ENCODE data around the gene CEMIP. TPM values are rescaled to one million over a fixed set of nuclear protein-coding genes. Genes with fewer than 3 reads are reported as not detected.

Gene CEMIP
- total and polyA plus RNA-seq, 2 donors: 0.28 to 2.9 TPM

DNA sequence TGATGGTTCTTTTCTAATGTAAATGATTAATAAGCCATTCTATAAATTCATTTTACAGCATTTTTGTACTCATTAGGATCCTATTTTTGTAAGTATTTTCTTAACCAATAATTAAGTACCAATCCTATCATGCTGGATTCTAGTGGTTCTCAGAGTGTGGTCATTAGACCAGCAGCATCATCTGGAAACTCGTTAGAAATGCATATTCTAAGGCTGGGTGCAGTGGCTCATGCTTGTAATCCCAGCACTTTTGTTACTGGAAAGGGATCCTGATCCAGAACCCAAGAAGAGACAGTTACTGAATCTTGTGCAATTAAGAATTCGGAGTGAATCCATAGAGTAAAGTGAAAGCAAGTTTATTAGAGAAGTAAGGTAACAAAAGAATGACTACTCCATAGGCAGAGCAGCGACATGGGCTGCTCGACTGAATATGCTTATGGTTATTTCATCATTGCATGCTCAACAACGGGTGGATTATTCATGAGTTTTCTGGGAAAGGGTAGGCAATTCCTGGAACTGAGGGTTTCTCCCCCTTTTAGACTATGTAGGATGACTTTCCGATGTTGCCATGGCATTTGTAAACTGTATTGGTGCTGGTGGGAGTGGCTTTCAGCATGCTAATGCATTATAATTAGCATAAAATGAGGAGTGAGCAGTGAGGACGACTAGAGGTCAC lies 9.9 kb upstream of the CEMIP start:
- H3K4me3 ChIP-seq (ENCODE audit: low read length in 2 of 2): no peak overlapping the region
- H3K4me1 ChIP-seq (ENCODE audit: control insufficient read depth in 2 of 2, insufficient read depth in 2 of 2, low read length in 2 of 2): no peaks in the 10 kb centered on the region
- no peaks in the 10 kb centered on the region for H3K27me3 ChIP-seq (ENCODE audit: control insufficient read depth in 2 of 2, insufficient read depth in 1 of 2, low read length in 1 of 2)
- no peak overlapping the region for H3K27ac ChIP-seq (ENCODE audit: low read depth in 1 of 2, low read length in 1 of 2)
- no peaks in the 10 kb centered on the region for H3K9me3 ChIP-seq (ENCODE audit: control insufficient read depth in 2 of 2, insufficient read depth in 1 of 2, low read length in 1 of 2)
- H3K36me3 ChIP-seq (ENCODE audit: control insufficient read depth in 2 of 2, insufficient read depth in 2 of 2, low read length in 1 of 2): no peaks in the 10 kb centered on the region
- WGBS: 92% methylated on average over 7 of the region's 7 CpGs
- DNase-seq (ENCODE audit: low read depth in 6 of 9, low spot score in 9 of 9): no peak

DNA sequence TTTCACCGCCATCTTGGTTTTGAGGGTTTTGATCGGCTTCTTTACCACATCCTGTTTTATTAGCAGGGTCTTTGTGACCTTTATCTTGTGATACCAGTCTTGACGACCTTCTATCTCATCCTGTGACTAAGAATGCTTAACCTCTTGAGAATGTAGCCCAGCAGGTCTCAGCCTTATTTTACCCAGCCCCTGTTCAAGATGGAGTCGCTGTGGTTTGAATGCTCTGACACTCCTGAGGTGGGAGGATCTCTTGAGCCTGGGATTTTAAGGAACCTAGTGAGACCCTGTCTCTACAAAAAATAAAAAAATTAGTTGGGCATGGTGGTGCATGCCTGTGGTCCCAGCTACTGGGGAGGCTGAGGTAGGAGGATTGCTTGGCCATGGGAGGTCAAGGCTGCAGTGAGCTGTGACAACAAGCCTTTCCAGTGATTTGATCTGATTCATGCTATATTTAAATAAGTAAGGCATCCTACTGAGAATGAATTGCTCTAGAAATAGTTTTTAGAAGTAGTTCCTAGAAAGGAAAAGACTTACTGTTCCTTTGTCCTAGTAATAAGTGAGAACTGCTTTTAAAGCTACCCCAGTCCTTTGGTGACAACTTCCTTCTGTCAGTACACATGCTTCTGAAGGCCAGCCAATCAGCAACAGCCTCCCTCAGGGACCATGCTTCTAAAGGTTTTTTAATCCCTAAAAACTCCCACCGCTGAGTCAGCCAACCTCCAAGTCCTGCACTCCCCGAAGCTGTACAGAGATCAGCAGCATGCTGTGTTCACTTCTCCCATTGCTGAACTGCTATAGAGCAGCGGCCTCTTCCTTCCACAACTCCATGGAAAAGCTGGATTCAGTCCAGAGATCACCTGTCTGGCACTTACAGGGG lies 9.1 kb upstream of the CEMIP start:
- no peak overlapping the region for H3K27ac ChIP-seq (ENCODE audit: low read depth in 1 of 2, low read length in 1 of 2)
- 86% methylated on average over 7 of the region's 7 CpGs for whole genome bisulfite sequencing
- no peaks in the 10 kb centered on the region for H3K9me3 ChIP-seq (ENCODE audit: control insufficient read depth in 2 of 2, insufficient read depth in 1 of 2, low read length in 1 of 2)
- H3K36me3 ChIP-seq (ENCODE audit: control insufficient read depth in 2 of 2, insufficient read depth in 2 of 2, low read length in 1 of 2): no peaks in the 10 kb centered on the region
- H3K4me1 ChIP-seq (ENCODE audit: control insufficient read depth in 2 of 2, insufficient read depth in 2 of 2, low read length in 2 of 2): no peaks in the 10 kb centered on the region
- DNase-seq (ENCODE audit: low read depth in 6 of 9, low spot score in 9 of 9): no peak
- H3K4me3 ChIP-seq (ENCODE audit: low read length in 2 of 2): no peak overlapping the region
- no peaks in the 10 kb centered on the region for H3K27me3 ChIP-seq (ENCODE audit: control insufficient read depth in 2 of 2, insufficient read depth in 1 of 2, low read length in 1 of 2)

DNA sequence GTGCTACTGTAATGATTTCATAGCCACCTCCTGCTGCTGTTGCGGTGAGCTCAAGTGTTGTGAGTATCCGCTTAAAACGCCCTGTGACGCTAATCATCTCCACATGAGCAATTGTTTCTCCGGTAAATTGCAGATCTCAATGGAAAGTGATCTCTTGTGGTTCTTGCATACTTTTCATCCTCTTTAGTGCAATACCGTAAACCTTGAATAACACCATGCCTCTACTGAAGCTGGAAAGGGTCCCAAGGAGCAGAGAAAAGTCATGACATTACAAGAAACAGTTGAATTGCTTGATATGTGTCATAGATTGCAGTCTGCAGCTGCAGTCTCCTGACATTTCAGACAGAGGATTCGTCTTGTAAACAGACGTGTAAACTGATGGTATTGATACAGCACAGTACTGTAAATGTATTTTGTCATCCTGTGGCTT lies 6.0 kb upstream of the CEMIP start:
- Histone ChIP-seq H3K27ac (ENCODE audit: low read depth in 1 of 2, low read length in 1 of 2) (no peak overlapping the region), H3K4me1 (ENCODE audit: control insufficient read depth in 2 of 2, insufficient read depth in 2 of 2, low read length in 2 of 2) (peaks cover 0 to 5% of the 10 kb centered on the region in 2 donors), H3K9me3 (ENCODE audit: control insufficient read depth in 2 of 2, insufficient read depth in 1 of 2, low read length in 1 of 2) (no peaks in the 10 kb centered on the region), H3K36me3 (ENCODE audit: control insufficient read depth in 2 of 2, insufficient read depth in 2 of 2, low read length in 1 of 2) (no peaks in the 10 kb centered on the region), H3K4me3 (ENCODE audit: low read length in 2 of 2) (no peak overlapping the region), H3K27me3 (ENCODE audit: control insufficient read depth in 2 of 2, insufficient read depth in 1 of 2, low read length in 1 of 2) (peaks cover 12 to 16% of the 10 kb centered on the region in 2 donors)
- no peak for DNase-seq (ENCODE audit: low read depth in 6 of 9, low spot score in 9 of 9)
- WGBS: 90% methylated on average over 8 of the region's 8 CpGs

DNA sequence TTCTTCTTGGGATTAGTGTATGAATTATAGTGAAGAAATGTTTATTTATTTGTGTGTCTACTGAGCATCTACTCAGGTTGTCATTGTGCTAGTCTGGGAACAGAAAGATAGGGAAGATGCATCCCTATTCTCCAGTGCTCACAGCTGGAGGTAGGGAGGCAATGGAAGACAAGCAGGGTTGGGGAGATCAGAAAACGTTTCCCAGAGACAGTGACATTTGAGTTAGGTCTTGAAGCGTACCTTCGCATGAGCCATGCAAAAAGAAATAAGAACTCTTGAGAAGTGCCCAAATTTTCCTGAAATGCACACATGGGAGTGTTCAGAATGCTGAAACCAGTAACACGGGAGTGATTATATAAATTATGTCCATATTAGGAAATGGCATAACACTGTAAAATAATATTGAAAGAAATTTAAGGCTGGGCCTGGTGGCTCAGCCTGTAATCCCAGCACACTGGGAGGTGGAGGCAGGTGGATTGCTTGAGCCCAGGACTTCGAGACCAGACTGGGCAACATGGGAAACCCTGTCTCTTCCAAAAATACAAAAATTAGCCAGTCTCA lies 5.3 kb upstream of the CEMIP start:
- no peaks in the 10 kb centered on the region for H3K9me3 ChIP-seq (ENCODE audit: control insufficient read depth in 2 of 2, insufficient read depth in 1 of 2, low read length in 1 of 2)
- DNase-seq (ENCODE audit: low read depth in 6 of 9, low spot score in 9 of 9): no peak
- H3K27me3 ChIP-seq (ENCODE audit: control insufficient read depth in 2 of 2, insufficient read depth in 1 of 2, low read length in 1 of 2): peaks cover 19 to 23% of the 10 kb centered on the region in 2 donors
- no peaks in the 10 kb centered on the region for H3K36me3 ChIP-seq (ENCODE audit: control insufficient read depth in 2 of 2, insufficient read depth in 2 of 2, low read length in 1 of 2)
- 87% methylated on average over 5 of the region's 5 CpGs for WGBS
- no peak overlapping the region for H3K27ac ChIP-seq (ENCODE audit: low read depth in 1 of 2, low read length in 1 of 2)
- H3K4me3 ChIP-seq (ENCODE audit: low read length in 2 of 2): no peak overlapping the region
- H3K4me1 ChIP-seq (ENCODE audit: control insufficient read depth in 2 of 2, insufficient read depth in 2 of 2, low read length in 2 of 2): peaks cover 0 to 5% of the 10 kb centered on the region in 2 donors

DNA sequence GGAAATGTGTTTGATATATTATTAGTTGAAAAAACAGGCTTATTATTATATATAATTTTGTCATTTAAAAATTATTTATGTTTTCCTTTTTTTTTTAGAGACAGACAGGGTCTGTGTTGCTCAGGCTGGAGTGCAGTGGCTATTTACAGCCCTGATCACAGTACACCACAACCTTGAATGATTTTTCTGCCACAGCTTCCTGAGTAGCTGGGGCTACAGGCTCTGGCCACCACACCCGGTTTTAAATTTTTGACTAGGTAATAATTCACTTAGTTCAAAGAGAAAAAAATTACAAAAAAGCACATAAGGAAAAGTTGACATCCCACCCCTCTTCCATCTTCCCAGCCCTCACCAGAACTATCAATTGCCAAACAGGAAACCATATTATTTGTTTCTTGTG lies 4.7 kb upstream of the CEMIP start:
- H3K4me3 ChIP-seq (ENCODE audit: low read length in 2 of 2): no peak overlapping the region
- DNase-seq (ENCODE audit: low read depth in 6 of 9, low spot score in 9 of 9): no peak
- no peaks in the 10 kb centered on the region for H3K36me3 ChIP-seq (ENCODE audit: control insufficient read depth in 2 of 2, insufficient read depth in 2 of 2, low read length in 1 of 2)
- WGBS: 4% methylated on average over 1 of the region's 1 CpG
- H3K9me3 ChIP-seq (ENCODE audit: control insufficient read depth in 2 of 2, insufficient read depth in 1 of 2, low read length in 1 of 2): no peaks in the 10 kb centered on the region
- H3K4me1 ChIP-seq (ENCODE audit: control insufficient read depth in 2 of 2, insufficient read depth in 2 of 2, low read length in 2 of 2): peaks cover 0 to 9% of the 10 kb centered on the region in 2 donors
- H3K27me3 ChIP-seq (ENCODE audit: control insufficient read depth in 2 of 2, insufficient read depth in 1 of 2, low read length in 1 of 2): peaks cover 25 to 29% of the 10 kb centered on the region in 2 donors
- H3K27ac ChIP-seq (ENCODE audit: low read depth in 1 of 2, low read length in 1 of 2): no peak overlapping the region

DNA sequence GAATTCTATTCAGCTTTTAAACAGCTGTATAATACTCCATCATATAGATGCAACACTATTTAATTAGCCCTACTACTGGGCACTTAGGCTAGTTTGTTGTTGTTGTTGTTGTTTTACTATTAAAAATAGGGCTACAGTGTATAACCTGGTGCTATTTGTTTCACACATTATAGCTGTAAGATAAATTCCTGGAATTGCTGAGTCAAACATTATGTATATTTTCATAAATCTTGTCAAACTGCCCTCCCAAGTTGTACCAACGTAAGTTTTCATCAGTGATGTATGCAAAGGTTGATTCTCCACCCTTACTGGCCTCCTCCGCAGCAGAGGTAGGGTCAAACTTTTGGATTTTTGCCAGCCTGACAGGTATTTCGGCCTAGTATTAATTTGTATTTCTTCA lies 3.8 kb upstream of the CEMIP start:
- Histone ChIP-seq H3K9me3 (ENCODE audit: control insufficient read depth in 2 of 2, insufficient read depth in 1 of 2, low read length in 1 of 2) (no peaks in the 10 kb centered on the region), H3K4me3 (ENCODE audit: low read length in 2 of 2) (no peak overlapping the region), H3K27me3 (ENCODE audit: control insufficient read depth in 2 of 2, insufficient read depth in 1 of 2, low read length in 1 of 2) (peaks cover 34 to 38% of the 10 kb centered on the region in 2 donors), H3K27ac (ENCODE audit: low read depth in 1 of 2, low read length in 1 of 2) (no peak overlapping the region), H3K36me3 (ENCODE audit: control insufficient read depth in 2 of 2, insufficient read depth in 2 of 2, low read length in 1 of 2) (no peaks in the 10 kb centered on the region), H3K4me1 (ENCODE audit: control insufficient read depth in 2 of 2, insufficient read depth in 2 of 2, low read length in 2 of 2) (peaks cover 0 to 16% of the 10 kb centered on the region in 2 donors)
- no peak for DNase-seq (ENCODE audit: low read depth in 6 of 9, low spot score in 9 of 9)
- WGBS: 96% methylated on average over 3 of the region's 3 CpGs

DNA sequence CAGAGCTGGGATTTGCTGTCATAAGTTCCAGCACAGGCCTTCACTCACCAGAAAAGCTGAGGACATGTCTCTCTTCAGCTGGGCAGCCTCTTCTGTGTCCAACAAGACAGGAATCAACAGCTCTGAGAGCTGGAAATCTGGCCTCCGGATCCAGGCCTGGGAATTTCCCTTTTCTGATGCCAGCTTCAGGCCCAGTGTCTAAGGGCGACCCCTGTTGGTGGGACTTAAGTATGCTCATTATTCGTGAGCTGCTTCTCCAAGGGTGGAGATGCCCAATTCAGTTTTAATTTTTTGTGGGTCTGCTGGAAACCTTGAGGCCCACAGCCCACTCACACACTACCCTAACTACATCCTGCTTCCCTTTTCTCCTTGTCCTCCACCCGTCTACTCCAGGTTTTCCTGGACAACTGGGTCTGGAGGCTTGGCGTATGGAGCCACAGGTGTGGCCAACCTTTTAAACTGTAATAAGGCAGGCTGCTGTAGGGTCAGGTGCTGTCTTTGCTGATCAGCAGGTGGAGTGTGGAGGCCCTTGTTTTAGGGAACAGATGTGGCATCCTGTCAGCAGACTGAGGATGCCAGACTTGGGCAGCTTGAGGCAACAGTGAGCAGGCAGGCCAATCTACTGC lies 2.6 kb upstream of the CEMIP start:
- 36% methylated on average over 5 of the region's 5 CpGs for WGBS
- H3K4me3 ChIP-seq (ENCODE audit: low read length in 2 of 2): no peak overlapping the region
- H3K27me3 ChIP-seq (ENCODE audit: control insufficient read depth in 2 of 2, insufficient read depth in 1 of 2, low read length in 1 of 2): peaks cover 46 to 50% of the 10 kb centered on the region in 2 donors
- peaks cover 0 to 20% of the 10 kb centered on the region in 2 donors for H3K4me1 ChIP-seq (ENCODE audit: control insufficient read depth in 2 of 2, insufficient read depth in 2 of 2, low read length in 2 of 2)
- no peaks in the 10 kb centered on the region for H3K36me3 ChIP-seq (ENCODE audit: control insufficient read depth in 2 of 2, insufficient read depth in 2 of 2, low read length in 1 of 2)
- peak in 6 of 9 donors; percentile 16 to 61 (median 38) for DNase-seq (ENCODE audit: low read depth in 6 of 9, low spot score in 9 of 9)
- no peak overlapping the region for H3K27ac ChIP-seq (ENCODE audit: low read depth in 1 of 2, low read length in 1 of 2)
- no peaks in the 10 kb centered on the region for H3K9me3 ChIP-seq (ENCODE audit: control insufficient read depth in 2 of 2, insufficient read depth in 1 of 2, low read length in 1 of 2)

DNA sequence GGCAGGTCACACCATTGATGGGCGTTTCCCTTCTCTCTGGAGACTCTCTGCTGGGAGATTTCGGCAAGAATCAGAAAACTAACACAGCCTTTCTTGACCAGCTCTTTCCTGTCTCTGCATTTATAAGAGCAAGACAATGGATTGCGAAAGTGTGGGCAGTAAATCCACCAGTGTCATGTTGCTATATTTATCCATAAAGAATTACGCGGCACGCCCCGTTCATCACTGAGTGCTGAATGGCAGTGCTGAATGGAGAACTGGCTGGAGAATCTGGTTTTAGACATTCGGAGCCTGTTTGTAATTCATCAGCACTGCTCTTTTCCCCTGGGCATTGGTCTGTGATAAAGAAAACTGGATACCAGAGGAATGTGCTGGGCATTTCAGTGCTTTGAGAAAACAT lies 2.0 kb upstream of the CEMIP start:
- Histone ChIP-seq H3K4me3 (ENCODE audit: low read length in 2 of 2) (no peak overlapping the region), H3K36me3 (ENCODE audit: control insufficient read depth in 2 of 2, insufficient read depth in 2 of 2, low read length in 1 of 2) (no peaks in the 10 kb centered on the region), H3K27ac (ENCODE audit: low read depth in 1 of 2, low read length in 1 of 2) (no peak overlapping the region), H3K9me3 (ENCODE audit: control insufficient read depth in 2 of 2, insufficient read depth in 1 of 2, low read length in 1 of 2) (no peaks in the 10 kb centered on the region), H3K27me3 (ENCODE audit: control insufficient read depth in 2 of 2, insufficient read depth in 1 of 2, low read length in 1 of 2) (peaks cover 48 to 54% of the 10 kb centered on the region in 2 donors), H3K4me1 (ENCODE audit: control insufficient read depth in 2 of 2, insufficient read depth in 2 of 2, low read length in 2 of 2) (peaks cover 0 to 20% of the 10 kb centered on the region in 2 donors)
- no peak for DNase-seq (ENCODE audit: low read depth in 6 of 9, low spot score in 9 of 9)
- 15% methylated on average over 8 of the region's 8 CpGs for WGBS

Data from thymus (tissue), 11 donors.